HG02642 (cell line): ENCODE results near the gene LAMC1.

ENCODE experiments used
- ATAC-seq: cut with Tn5 transposase; IDR thresholded peaks from one replicate; pipeline ENCODE4 v1.9.1; 2021; ENCODE audit warnings: mild to moderate bottlenecking; ENCODE audit not compliant: unreplicated experiment, poor library complexity

Gene LAMC1

GRCh38 chr1:183019139-183019740 lies 4.0 kb upstream of the LAMC1 start:
- no peak for ATAC-seq

DNA sequence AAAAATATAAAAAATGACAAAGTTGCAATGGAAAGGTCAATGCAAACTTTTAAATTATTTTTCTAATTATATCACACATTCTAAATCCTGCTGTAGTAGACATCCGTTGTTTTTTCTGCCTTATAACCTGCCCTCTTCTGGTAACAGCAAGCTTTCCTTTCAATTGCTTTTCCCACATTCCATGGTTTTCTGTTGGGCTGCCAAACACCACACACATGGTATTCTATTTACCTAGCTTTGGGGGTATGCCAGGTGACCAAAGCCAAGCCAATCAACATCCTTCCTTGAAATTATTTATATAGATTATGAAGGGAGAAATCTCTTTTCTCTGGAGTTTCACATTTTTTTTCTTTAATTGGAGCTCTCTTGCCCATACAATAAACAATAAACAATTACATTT lies 3.4 kb upstream of the LAMC1 start:
- no peak for ATAC-seq

- no peak for ATAC-seq
Measured at GRCh38 chr1:183021405-183022201, 1.6 kb upstream of the LAMC1 start.

DNA sequence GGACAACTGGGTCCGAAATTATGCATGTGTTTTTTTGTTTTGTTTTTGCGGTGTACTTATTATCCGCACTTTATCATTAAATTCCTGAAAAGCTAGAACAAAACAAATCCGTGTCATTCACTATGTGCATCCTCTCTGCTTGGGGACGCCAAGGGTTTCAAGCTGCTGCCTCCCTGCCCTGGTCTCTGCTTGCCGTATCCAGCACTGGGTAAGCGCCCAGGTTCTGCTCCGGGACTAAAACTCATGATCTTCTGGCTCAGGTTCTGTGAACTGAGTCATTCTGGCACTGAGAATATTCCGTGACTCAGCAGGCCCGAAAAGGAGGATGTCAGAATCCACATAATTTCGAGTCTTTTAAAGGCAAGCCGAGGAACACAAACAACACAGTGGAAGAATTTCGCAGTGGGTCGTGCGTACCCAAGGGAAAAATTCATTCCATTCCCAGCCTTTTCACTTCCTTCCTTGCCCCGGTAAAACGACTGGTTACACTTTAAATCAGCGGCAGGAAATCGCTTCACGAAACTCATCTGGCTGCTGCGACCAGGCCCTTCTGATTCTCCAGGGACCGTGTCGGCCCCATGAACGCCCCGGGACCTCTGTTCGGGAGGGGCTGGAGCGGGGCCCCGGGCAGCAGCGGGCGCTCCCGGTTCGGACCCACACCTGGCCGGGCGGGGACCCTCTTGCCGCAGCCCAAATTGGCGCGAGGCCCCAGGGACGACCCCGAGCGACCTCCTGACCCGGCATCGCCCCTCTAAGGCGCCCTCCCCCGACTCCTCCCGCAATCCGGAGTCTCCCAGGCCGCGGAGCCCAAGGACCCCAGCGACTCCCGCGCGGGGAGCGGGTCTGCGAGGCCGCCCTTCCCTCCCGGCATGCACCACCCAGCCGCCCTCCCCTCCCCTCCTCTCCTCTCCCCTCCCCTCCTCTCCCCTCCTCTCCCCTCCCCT lies 746 bp upstream of the LAMC1 start:
- peak; percentile 43 for ATAC-seq

DNA sequence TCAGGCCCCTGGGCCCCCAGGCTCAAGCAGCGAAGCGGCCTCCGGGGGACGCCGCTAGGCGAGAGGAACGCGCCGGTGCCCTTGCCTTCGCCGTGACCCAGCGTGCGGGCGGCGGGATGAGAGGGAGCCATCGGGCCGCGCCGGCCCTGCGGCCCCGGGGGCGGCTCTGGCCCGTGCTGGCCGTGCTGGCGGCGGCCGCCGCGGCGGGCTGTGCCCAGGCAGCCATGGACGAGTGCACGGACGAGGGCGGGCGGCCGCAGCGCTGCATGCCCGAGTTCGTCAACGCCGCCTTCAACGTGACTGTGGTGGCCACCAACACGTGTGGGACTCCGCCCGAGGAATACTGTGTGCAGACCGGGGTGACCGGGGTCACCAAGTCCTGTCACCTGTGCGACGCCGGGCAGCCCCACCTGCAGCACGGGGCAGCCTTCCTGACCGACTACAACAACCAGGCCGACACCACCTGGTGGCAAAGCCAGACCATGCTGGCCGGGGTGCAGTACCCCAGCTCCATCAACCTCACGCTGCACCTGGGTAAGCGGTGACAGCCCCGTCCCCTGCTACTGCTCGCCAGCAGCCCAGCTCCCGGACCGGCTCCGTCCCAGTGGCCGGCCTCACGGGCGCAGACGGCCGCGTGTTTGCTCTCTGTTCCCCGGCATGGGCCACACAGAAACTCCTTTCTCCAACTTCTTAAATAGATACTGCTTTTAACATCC lies 539 bp downstream of the LAMC1 start:
- ATAC-seq: peak; percentile 70

- ATAC-seq: no peak
Measured at GRCh38 chr1:183024317-183025009, 1.2 kb downstream of the LAMC1 start.

GRCh38 chr1:183025010-183025337 lies 1.8 kb downstream of the LAMC1 start:
- ATAC-seq: no peak

- ATAC-seq: no peak
Measured at GRCh38 chr1:183025782-183026774, 2.9 kb downstream of the LAMC1 start.

DNA sequence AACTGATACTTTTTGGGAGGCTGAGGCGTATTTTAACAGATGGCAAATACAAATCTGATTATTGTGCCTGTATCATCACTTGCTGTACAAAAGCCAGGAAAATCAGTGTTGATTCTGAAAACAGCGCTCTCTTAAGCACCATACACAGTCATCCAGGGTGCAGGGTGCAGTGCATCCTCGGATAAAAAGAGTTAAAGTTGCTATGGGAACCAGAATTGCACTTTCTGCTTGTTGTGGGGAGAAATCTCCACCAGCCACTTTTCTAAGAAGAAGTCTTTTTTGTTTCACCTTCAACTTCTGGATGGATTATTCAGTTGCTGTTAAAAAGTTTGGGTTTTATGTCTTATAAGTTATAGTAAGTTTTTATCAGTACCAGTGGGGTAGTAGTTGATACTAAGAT lies 3.8 kb downstream of the LAMC1 start:
- ATAC-seq: no peak

- no peak for ATAC-seq
Measured at GRCh38 chr1:183027791-183028190, 4.6 kb downstream of the LAMC1 start.

GRCh38 chr1:183029591-183030000 lies 6.4 kb downstream of the LAMC1 start:
- ATAC-seq: no peak

DNA sequence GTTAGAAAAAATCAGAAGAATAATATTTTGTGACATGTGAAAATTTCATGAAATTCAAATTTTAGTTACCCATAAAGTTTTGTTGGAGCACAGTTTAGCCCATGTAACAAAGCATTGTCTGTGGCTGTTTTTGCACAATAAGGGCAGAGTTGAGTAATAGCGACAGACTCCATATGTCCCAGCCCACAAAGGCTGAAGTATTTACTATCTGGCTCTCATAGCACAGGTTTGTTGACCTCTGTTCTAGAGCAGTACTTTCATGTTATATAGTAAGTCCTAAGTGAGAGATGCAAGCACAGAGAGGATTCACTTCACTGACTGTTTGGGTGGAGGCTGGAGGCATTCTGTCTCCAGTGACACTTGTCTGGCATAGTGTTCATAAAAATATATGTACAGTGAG lies 6.8 kb downstream of the LAMC1 start:
- no peak for ATAC-seq

DNA sequence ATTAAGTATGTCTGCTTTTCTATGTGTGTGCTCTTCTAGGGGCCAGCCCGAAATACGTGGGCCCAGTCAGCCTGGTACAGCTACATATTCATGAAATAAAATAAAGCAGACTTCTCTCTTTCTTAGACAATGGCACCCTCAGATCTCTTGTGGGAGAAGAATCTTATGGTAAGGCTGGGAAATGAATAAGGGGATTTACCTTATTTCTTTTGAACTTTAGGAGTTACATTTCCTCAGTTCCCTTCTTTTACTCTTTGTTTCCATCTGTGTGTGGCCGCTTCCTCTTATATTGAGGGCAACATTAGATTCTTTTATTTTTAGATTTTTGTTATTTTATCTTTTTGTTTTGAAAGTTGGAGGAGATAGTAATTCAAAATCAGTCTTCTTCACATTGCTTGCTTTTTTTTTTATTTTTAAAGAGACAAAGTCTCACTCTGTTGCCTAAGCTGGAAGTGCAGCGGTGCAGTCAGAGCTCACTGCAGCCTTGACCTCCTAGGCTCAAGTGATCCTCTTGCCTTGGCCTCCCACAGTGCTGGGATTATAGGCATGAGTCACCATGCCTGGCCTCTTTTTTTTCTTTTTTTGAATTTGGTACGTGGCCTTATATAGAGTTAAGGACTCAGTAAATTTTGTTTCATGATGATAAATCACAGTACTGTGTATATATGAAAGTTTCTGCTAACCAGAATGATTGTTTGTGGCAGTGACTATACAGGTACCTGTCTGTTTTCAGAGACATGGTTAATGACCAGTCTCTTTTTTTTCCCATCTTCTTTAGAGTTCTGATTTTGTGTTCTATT lies 9.1 kb downstream of the LAMC1 start:
- ATAC-seq: no peak

- no peak for ATAC-seq
Measured at GRCh38 chr1:183033205-183033604, 10.0 kb downstream of the LAMC1 start.

- ATAC-seq: no peak
Measured at GRCh38 chr1:183034682-183035081, 11.5 kb downstream of the LAMC1 start.

DNA sequence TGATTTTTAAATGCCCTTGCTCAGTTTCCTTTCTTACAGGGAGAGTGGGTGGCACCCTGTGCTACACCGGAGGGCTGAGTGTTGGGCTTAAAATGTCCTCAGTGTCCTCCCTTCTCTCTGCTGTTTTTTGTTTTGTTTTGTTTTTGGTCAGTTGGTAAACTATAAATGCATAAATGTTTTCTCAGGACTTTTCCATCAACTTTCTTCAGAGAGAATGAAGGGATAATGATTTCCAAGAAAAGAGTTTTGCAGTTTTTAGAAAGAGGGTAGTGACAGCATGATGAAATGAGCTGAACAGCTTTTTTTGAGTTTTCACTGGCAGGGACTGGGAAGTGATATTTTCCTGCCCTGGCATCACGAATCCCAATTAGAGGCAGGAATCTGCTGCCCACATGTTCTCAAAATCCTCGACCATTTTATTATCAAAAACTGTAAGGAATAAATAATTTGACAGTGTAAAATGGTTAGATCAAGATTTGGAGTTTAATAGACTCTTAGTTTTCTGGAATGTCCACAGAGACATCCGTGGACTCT lies 15.2 kb downstream of the LAMC1 start:
- ATAC-seq: no peak

DNA sequence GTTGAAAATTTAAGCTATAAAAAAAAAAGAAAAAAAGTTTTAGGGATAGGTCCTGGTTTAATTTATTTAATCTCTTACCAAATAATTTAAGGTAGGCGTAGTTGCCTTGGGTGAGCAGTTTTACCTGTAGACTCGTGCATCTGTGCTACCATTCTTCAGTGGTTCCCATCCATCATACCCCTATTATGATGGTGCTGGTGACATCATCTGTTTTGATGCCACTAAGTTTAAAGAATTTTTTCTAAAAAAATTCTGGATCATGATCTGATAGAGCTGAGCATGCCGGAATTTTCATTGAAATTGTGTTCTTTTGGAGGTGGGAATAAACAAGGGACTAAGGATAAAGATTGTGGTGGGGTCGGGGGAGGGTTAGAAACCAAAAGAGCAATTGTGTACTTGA lies 15.7 kb downstream of the LAMC1 start:
- no peak for ATAC-seq

GRCh38 chr1:183039330-183039729 lies 16.1 kb downstream of the LAMC1 start:
- ATAC-seq: no peak
